GM18868 (cell line): ENCODE measurements around the gene IL18.
A peak's percentile ranks its signal among the peaks of the same experiment; 100 is the strongest.
"Not testable (repeated sequence)": the region's sequence is repeated elsewhere in the genome, so short reads cannot be mapped to it uniquely, and the experiment has no call there.

Source experiments
- ATAC-seq: cut with Tn5 transposase; IDR thresholded peaks from one replicate; pipeline ENCODE4 v1.9.1; 2021; ENCODE audit warnings: mild to moderate bottlenecking, moderate library complexity; ENCODE audit not compliant: unreplicated experiment

Gene IL18

GRCh38 chr11:112172362-112172994 lies 8.6 kb upstream of the IL18 start:
- ATAC-seq: peak; percentile 73

GRCh38 chr11:112167145-112167544 lies 3.3 kb upstream of the IL18 start, which contains the start of gene TEX12:
TEX12 (plus strand) TSS chr11:112167372; CDS start chr11:112169269, 1,897 bp downstream.
- ATAC-seq: no peak

DNA sequence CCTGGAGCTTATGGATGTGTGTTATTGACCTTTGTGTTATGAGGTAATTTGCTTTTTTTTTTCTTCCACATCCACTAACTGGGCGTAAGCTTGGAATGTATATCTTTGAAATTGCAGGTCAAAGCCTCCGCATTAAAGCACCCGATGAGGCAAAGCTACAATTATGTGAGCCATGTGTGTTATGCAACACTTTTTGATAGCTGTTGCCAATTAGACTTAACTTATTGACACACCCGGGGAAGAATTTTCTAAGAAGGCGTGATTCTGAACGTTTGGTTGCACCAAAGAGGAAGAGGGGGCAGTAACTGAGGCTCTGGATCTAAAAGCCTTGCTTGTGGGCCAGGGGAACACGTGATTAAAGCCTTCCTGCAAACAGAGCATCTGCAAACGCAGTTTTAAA lies 2.7 kb upstream of the IL18 start:
- no peak for ATAC-seq

DNA sequence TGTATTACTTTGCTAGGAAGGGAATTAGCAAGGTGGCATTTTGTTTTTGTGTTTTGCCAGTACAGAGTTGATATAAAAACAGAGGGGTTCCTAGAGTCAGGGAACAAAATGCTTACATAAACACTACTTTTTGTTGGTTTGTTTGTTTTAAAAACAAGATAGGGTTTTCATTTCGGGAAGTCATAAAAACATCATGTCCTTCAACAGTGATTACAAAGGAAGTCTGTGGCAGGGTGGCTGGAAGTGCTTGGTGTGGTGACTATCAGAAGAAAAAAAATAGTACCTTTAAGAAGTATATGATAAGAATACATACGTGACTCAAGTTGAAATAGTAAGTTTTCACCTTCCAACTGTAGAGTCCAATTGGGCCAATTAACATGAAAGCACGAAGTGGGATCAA lies 1.2 kb upstream of the IL18 start:
- no peak for ATAC-seq

DNA sequence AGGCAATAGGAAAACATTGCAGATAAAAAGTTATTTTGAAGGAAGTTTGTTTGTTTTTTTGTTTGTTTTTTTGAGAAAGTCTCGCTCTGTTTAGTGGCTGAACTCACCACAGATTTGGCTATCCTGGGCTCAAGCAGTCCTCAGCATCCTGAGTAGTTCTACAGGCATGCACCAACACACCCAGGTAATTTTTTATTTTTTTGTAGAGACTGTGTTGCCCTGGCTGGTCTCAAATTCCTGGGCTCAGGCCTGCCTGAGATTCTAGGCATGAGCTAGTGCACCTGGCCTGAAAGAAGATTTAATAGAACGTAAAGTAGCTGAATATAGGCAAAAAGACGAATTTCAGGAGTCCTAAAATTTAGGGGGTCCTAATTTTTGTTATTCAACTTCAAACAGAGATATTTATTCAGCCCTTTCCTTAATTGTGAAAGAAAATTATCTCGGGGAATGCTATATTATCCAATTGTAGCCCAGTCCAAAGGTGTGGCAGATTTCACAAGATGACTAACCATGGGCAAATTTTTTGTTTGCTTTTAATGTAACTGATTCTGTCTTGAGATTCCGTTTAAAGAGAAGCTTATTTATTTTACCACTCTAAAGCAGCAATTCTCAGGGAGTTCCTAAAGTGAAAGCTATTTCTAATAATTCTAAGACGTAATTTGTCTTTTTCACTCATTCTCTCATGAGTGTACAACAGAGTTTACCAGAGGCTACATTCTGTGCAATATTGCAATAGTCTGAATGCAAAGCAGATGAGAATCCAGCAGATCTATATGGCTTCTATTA lies 940 bp downstream of the IL18 start:
- no peak for ATAC-seq

GRCh38 chr11:112162200-112162599 lies 1.7 kb downstream of the IL18 start:
- ATAC-seq: not testable (repeated sequence)

DNA sequence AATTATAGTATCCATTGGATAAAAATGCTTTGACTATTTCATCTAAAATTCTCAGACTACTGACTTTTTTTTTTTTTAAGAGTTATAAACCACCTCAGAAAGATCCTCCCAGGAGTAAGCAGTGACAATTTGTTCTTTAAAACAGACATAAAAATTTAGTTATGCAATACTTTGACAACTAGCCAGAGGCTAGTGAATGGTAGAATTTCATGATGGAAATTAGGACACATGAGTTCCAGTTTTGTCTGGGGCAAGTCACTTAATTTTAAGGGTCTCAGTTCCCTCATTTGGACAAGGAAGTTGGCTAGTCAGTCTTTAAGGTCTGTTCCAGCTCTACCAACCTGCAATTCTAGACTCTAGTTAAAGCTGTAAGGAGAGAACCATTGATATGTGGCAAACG lies 2.9 kb downstream of the IL18 start:
- ATAC-seq: no peak

GRCh38 chr11:112160091-112160848 lies 3.6 kb downstream of the IL18 start:
- ATAC-seq: no peak

DNA sequence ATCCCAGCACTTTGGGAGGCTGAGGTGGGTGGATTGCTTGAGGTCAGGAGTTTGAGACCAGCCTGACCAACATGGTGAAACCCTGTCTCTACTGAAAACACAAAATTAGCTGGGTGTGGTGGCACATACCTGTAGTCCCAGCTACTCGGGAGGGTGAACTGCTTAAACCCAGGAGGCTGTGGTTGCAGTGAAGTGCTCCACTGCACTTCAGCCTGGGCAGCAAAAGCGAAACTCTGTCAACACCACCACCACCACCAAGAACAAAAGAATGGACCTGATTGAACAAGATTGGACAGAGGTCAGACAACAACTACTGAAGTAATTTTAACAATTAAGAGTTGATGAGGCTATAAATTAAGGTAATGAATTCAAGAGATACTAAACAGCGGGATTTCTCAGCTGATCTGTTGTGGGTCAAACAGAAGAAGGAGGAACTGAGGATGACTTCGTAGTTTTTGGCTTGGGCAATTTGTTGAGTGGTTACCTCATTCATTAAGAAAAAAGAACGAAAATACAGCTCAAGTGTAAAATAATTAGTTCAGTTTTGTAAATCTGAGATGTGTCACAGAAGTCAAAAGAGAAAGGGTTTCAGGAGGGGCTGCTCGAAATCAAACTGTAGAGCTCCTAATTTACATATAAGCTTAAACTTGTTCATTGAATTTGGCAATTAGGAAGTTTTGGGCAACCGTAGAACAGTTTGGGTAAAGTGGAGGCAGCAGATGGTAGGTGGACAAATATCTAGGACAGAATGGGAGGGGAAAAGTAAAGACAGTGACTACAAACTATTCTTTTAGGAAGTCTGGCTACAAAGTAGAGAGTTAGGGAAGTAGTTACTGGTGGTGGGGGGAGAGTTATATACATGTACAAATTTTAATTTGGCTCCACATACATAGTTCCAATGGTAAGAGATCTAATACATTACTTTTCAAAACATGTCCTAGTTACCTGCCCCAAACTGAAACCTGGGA lies 4.5 kb downstream of the IL18 start:
- ATAC-seq: no peak

- ATAC-seq: no peak
Measured at GRCh38 chr11:112156956-112157766, 6.7 kb downstream of the IL18 start.

DNA sequence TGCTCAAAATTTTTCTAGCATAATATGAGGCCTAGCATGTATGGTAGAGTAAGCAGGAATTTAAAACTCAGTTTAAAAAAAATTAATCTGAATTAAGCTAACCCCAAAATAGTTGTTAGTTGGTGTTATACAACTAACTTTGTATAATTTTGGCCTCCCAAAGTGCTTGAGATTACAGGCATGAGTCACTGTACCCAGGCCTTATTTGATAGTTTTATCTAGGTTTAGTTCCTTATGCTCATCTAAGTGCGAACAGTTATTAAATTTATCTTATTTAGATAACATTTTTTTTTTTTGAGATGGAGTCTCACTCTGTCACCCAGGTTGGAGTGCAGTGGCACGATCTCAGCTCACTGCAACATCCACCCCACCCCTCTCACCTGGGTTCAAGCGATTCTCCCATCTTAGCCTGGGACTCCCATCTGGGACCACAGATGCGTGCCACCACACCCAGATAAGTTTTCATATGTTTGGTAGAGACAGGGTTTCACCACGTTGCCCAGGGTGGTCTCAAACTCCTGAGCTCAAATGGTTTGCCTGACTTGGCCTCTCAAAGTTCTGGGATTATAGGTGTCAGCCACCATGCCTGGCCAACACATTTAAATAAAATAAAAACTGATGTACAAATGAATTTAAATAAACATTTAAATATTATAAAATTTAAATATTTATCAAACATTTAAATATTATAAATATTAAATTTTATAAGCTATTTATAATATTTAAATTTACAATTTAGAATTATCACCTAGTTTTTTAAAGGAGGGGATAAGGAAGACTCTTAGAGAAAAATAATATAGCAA lies 7.5 kb downstream of the IL18 start:
- no peak for ATAC-seq

GRCh38 chr11:112150517-112150916 lies 13.4 kb downstream of the IL18 start:
- ATAC-seq: no peak

DNA sequence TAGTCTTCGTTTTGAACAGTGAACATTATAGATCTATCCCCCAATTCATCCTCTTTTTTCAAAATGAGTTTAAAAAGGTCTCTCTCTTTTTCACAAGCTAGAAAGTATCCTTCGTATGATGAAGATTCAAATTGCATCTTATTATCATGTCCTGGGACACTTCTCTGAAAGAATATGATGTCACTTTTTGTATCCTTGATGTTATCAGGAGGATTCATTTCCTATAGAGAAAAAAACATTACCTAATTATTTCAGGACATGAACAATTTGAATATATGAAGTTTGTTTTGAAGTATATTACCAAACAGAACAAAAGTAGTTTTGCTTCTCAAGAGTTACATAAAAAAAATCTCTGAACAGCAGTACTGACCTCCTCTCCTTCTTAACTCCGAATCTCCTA lies 20.3 kb downstream of the IL18 start:
- no peak for ATAC-seq

DNA sequence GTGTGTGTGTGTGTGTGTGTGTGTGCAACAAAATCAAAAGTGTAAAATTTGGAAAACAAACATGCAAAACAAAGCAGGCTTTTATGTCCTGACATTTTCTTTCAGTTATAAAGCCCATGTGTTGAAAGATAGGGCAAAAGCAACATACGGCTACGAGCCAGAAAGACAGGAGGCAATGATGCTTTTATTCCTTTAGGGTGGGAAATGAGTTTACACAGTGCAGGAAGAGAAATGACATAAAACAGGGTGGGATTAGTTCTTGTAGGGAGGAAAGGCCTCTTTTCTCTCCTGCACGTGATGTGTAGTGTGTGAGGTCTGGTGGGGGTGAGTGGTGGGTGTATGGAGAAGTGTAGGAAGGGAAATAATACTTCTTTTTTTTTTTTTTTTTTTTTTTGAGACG lies 29.4 kb downstream of the IL18 start:
- no peak for ATAC-seq

GRCh38 chr11:112132737-112133136 lies 31.2 kb downstream of the IL18 start:
- ATAC-seq: no peak

- no peak for ATAC-seq
Measured at GRCh38 chr11:112129656-112130055, 34.2 kb downstream of the IL18 start.

- ATAC-seq: no peak
Measured at GRCh38 chr11:112128483-112129121, 35.3 kb downstream of the IL18 start.

DNA sequence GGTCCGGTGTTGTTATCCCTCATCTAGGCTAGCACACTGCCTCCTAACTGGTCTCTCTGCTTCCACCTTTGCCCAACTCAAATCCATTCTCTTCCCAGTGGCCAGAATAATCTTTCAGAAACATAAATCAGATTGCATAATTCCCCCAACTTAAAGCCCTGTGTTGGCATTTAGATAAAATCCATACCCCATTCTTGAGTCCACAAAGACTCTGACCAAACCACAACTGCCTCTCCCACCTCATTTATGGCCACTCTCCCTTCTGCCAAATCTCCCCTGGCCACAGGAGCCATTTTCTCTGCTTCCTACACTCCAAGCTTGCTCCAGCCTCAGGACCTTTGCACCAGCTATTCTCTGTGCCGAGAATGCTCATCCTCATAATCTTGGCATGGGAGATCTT lies 36.8 kb downstream of the IL18 start:
- ATAC-seq: no peak
